Measurements from ENCODE around the gene HILPDA.

Gene HILPDA

DNA sequence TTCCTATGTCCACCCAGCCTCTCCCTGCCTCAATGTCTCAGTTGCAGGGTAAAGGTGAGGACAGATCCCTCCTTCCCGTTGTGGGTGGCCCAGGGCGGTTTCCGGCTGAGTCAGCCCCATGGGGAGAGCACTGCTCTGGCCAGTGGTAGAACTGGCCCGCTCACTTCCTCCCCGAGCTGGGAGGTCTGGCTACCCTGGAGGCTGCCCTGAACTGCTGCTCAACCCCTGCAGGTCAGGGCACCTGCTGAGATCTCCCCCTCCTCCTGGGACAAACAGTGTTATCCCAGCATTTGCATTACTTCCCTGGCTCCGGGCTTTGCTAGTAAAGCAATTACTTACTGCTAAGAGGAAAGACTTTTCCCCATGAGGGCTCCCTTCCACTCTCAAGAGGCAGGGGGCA, 24.5 kb upstream of the HILPDA start:
- Histone ChIP-seq H3K4me2 (ENCODE audit: low read length) (no peak overlapping the region), H3K36me3 (ENCODE audit: control insufficient read depth, low read length) (no peaks in the 10 kb centered on the region), H3K4me1 (ENCODE audit: control insufficient read depth, low read length) (no peaks in the 10 kb centered on the region), H3K27me3 (ENCODE audit: control insufficient read depth, low read length) (peaks cover 13% of the 10 kb centered on the region), H3K9me2 (replicated peaks; ENCODE audit: control insufficient read depth, low read length) (no peaks in the 10 kb centered on the region), H3K9me3 (ENCODE audit: control insufficient read depth, insufficient read depth, low read length) (no peaks in the 10 kb centered on the region), H3K27ac (ENCODE audit: low read depth, low read length) (no peak overlapping the region), H3K79me2 (ENCODE audit: control insufficient read depth, low read length) (no peaks in the 10 kb centered on the region), H4K20me1 (ENCODE audit: control insufficient read depth, insufficient read depth, low read depth, low read length) (no peaks in the 10 kb centered on the region), H3F3A (ENCODE audit: control insufficient read depth, insufficient read depth) (peaks cover 8% of the 10 kb centered on the region), H3K4me3 (ENCODE audit: low read length) (no peak overlapping the region)
- TF ChIP-seq, protein P1, sequence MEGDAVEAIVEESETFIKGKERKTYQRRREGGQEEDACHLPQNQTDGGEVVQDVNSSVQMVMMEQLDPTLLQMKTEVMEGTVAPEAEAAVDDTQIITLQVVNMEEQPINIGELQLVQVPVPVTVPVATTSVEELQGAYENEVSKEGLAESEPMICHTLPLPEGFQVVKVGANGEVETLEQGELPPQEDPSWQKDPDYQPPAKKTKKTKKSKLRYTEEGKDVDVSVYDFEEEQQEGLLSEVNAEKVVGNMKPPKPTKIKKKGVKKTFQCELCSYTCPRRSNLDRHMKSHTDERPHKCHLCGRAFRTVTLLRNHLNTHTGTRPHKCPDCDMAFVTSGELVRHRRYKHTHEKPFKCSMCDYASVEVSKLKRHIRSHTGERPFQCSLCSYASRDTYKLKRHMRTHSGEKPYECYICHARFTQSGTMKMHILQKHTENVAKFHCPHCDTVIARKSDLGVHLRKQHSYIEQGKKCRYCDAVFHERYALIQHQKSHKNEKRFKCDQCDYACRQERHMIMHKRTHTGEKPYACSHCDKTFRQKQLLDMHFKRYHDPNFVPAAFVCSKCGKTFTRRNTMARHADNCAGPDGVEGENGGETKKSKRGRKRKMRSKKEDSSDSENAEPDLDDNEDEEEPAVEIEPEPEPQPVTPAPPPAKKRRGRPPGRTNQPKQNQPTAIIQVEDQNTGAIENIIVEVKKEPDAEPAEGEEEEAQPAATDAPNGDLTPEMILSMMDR (IDR thresholded peaks at IDR 0.05; ENCODE audit: low read depth, low read length, poor library complexity, severe bottlenecking): no peak
- TF ChIP-seq EZH2phosphoT487 (IDR thresholded peaks at IDR 0.05; ENCODE audit: borderline replicate concordance, low read length): no peak

DNA sequence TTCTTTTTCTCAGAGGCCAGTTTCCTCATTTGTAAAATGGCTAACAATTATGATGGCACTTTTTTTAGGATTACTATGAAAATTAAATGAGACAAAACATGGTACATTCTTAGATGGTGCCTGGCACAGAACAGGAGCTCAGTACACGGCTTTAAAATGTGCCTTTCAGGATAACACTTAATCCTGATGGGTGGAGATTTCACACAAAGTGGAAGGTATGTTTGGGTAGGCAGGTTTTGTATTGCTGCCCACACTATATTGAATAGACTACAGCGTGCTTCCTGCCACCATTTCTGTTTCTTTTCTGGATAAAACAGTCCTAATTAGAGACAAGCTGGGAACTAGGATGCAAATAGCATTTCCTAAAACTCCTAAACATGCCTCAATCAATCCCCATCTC, 23.9 kb upstream of the HILPDA start:
- H3K27me3 ChIP-seq (ENCODE audit: control insufficient read depth, low read length): peaks cover 13% of the 10 kb centered on the region
- no peaks in the 10 kb centered on the region for H3K9me2 ChIP-seq (replicated peaks; ENCODE audit: control insufficient read depth, low read length)
- H3K4me1 ChIP-seq (ENCODE audit: control insufficient read depth, low read length): no peaks in the 10 kb centered on the region
- no peaks in the 10 kb centered on the region for H3K79me2 ChIP-seq (ENCODE audit: control insufficient read depth, low read length)
- TF ChIP-seq, protein P1 (IDR thresholded peaks at IDR 0.05; ENCODE audit: low read depth, low read length, poor library complexity, severe bottlenecking): no peak
- no peak for TF ChIP-seq EZH2phosphoT487 (IDR thresholded peaks at IDR 0.05; ENCODE audit: borderline replicate concordance, low read length)
- H3K36me3 ChIP-seq (ENCODE audit: control insufficient read depth, low read length): no peaks in the 10 kb centered on the region
- no peaks in the 10 kb centered on the region for H3K9me3 ChIP-seq (ENCODE audit: control insufficient read depth, insufficient read depth, low read length)
- no peaks in the 10 kb centered on the region for H4K20me1 ChIP-seq (ENCODE audit: control insufficient read depth, insufficient read depth, low read depth, low read length)
- H3K27ac ChIP-seq (ENCODE audit: low read depth, low read length): no peak overlapping the region
- no peak overlapping the region for H3K4me2 ChIP-seq (ENCODE audit: low read length)
- H3K4me3 ChIP-seq (ENCODE audit: low read length): no peak overlapping the region
- peaks cover 8% of the 10 kb centered on the region for H3F3A ChIP-seq (ENCODE audit: control insufficient read depth, insufficient read depth)

DNA sequence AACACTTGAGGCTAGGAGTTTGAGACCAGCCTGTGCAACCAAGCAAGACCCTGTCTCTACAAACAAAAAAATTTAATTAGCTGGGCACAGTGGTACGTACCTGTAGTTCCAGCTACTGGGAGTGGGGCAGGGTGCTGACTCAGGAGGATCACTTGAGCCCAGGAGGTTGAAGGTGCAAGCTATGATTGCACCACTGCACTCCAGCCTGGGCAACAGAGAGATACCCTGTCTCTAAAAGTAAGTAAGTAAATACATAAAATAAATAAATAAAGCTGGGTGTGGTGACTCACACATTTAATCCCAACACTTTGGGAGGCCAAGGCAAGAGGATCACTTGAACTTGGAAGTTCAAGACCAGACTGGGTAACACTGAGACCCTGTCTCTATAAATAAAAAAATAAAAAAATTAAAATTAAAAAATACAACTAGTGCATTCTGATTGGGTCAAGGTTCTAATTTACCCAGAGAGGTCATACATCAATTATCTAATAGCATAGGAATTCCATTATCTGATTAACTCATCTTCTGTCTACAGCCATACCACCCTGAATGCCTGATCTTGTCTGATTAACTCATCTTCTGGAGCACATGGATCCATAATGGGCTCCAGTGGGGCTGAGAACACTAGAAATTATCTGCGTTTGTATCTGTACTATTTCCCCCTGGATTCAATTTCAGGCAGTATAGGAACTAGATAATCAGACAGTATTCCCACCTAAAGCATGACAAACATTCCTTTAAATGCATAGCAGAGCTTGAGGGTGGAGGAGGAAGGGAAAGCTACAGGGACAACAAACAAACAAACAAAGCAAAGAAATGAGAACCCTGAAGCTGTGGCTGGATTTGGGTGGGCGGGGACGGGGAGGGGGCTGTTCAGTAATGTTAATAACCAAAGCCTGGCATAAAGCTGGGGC, 21.0 kb upstream of the HILPDA start:
- H3K27me3 ChIP-seq (ENCODE audit: control insufficient read depth, low read length): no peaks in the 10 kb centered on the region
- H3K4me3 ChIP-seq (ENCODE audit: low read length): no peak overlapping the region
- H3K9me2 ChIP-seq (replicated peaks; ENCODE audit: control insufficient read depth, low read length): no peaks in the 10 kb centered on the region
- H3F3A ChIP-seq (ENCODE audit: control insufficient read depth, insufficient read depth): peaks cover 8% of the 10 kb centered on the region
- H3K79me2 ChIP-seq (ENCODE audit: control insufficient read depth, low read length): no peaks in the 10 kb centered on the region
- 0 out of 2 replicates have a peak, but pooled peaks cover 3% of the 10 kb centered on the region for H3K36me3 ChIP-seq (ENCODE audit: control insufficient read depth, low read length)
- H3K27ac ChIP-seq (ENCODE audit: low read depth, low read length): no peak overlapping the region
- TF ChIP-seq EZH2phosphoT487 (IDR thresholded peaks at IDR 0.05; ENCODE audit: borderline replicate concordance, low read length): no peak
- TF ChIP-seq, protein P1 (IDR thresholded peaks at IDR 0.05; ENCODE audit: low read depth, low read length, poor library complexity, severe bottlenecking): no peak
- 0 out of 2 replicates have a peak, but pooled peaks cover 3% of the 10 kb centered on the region for H3K9me3 ChIP-seq (ENCODE audit: control insufficient read depth, insufficient read depth, low read length)
- no peaks in the 10 kb centered on the region for H4K20me1 ChIP-seq (ENCODE audit: control insufficient read depth, insufficient read depth, low read depth, low read length)
- H3K4me2 ChIP-seq (ENCODE audit: low read length): no peak overlapping the region
- H3K4me1 ChIP-seq (ENCODE audit: control insufficient read depth, low read length): peaks cover 21% of the 10 kb centered on the region
